GM12874 (cell line): ENCODE results near the gene MRPS23.

Experiments used
- TF ChIP-seq, protein P1 (sequence below): IDR thresholded peaks from 2 replicates; pipeline ENCODE4 v1.5.1; 2011; ENCODE audit warnings: low read depth, mild to moderate bottlenecking, control low read depth, low read length, moderate library complexity; ENCODE audit not compliant: insufficient read depth

MRPS23 gene

GRCh38 chr17:57859601-57860413, 10.0 kb upstream of the MRPS23 start:
- TF ChIP-seq, protein P1, sequence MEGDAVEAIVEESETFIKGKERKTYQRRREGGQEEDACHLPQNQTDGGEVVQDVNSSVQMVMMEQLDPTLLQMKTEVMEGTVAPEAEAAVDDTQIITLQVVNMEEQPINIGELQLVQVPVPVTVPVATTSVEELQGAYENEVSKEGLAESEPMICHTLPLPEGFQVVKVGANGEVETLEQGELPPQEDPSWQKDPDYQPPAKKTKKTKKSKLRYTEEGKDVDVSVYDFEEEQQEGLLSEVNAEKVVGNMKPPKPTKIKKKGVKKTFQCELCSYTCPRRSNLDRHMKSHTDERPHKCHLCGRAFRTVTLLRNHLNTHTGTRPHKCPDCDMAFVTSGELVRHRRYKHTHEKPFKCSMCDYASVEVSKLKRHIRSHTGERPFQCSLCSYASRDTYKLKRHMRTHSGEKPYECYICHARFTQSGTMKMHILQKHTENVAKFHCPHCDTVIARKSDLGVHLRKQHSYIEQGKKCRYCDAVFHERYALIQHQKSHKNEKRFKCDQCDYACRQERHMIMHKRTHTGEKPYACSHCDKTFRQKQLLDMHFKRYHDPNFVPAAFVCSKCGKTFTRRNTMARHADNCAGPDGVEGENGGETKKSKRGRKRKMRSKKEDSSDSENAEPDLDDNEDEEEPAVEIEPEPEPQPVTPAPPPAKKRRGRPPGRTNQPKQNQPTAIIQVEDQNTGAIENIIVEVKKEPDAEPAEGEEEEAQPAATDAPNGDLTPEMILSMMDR: no peak

GRCh38 chr17:57858838-57859237, 9.0 kb upstream of the MRPS23 start:
- TF ChIP-seq, protein P1: no peak

DNA sequence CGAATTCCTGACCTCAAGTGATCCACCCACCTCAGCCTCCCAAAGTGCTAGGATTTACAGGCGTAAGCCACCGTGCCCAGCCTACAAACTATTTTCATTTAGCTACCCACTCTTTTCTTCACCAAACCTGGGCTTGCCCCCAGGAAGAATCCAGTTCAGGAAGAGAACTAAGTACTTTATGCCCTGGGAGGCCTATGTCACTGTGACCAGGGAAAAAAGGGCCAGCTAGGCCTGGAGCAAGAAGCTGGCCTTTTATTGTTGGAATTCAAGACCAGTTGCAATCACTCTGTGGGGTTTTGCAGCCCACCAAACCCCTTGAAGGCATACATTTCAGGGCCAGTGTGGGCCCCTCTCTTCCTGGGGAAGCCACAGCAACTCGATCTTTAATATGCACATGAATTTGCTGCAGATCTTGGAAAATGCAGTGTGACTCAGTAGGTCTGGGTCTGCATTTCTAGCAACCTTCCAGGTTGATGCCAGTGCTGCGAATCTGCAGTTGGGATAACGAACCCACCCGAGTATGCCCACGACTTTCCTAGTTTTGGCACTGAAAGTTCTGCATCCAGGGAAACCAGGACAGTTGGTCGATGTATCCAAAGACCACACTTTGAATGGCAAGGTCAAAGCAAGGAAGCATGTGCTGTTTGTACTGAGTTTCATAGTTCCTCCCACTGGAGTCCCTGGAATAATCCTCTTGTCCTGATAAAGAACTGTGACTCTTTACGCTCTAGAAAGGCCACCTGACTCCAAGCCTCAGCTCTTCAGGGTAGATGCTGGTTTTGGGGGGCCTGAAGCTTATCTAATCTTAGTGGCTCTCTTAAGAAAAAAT, 7.2 kb upstream of the MRPS23 start:
- TF ChIP-seq, protein P1: no peak

GRCh38 chr17:57855391-57856035, 5.7 kb upstream of the MRPS23 start:
- TF ChIP-seq, protein P1: no peak

DNA sequence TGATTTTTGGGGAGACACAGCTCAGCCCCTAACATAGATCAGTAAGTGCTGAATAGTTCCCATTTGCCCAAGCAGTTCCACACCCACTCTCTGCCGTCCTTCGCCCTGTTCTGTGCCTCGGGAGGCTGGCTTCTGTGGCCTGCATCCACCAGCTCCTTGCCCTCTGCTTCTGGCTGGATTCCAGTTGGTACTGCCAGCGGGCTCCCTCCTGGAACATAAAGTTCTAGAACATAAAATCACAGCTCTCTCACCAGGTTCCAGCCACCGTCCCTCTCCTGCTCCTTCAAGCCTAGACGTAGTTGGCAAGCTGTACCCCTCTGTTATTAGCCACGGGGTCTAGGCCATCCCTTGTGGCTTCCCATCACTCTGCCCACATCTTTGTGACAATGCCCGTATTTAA, 3.9 kb upstream of the MRPS23 start:
- TF ChIP-seq, protein P1: no peak

- TF ChIP-seq, protein P1: no peak
Measured at GRCh38 chr17:57852955-57853328, 3.1 kb upstream of the MRPS23 start.
